Liver (tissue), 9 donors: Measurements from ENCODE around the gene HHIPL1. TPM values are rescaled to one million over a fixed set of nuclear protein-coding genes. Genes with fewer than 3 reads are reported as not detected.

Experiments
- DNase-seq: peaks from one replicate; pipeline ENCODE4 v3.0.0-alpha.2; 2017; ENCODE audit warnings: low spot score
- H3K27ac ChIP-seq, 2 donors: one replicate each; pipeline ENCODE4 v1.7.0; 2013; ENCODE audit warnings: inconsistent platforms in 2 of 2, low read length in 2 of 2, control low read depth in 1 of 2, low read depth in 1 of 2, mild to moderate bottlenecking in 1 of 2
- H3K27me3 ChIP-seq, 4 donors: one replicate each; pipeline versions ENCODE4 v1.6.1 to v1.7.0; 2013; ENCODE audit warnings: low read length in 3 of 4, inconsistent platforms in 1 of 4, mild to moderate bottlenecking in 1 of 4, moderate library complexity in 1 of 4; ENCODE audit not compliant: control insufficient read depth in 4 of 4, insufficient read depth in 4 of 4
- H3K36me3 ChIP-seq, 4 donors: one replicate each; pipeline versions ENCODE4 v1.6.1 to v1.7.0; 2013; ENCODE audit warnings: low read length in 3 of 4, mild to moderate bottlenecking in 3 of 4, low read depth in 1 of 4, moderate library complexity in 1 of 4; ENCODE audit not compliant: control insufficient read depth in 4 of 4, insufficient read depth in 3 of 4
- H3K4me1 ChIP-seq, 4 donors: one replicate each; pipeline versions ENCODE4 v1.6.1 to v1.7.0; 2013; ENCODE audit warnings: low read length in 3 of 4, mild to moderate bottlenecking in 3 of 4, moderate library complexity in 1 of 4; ENCODE audit not compliant: control insufficient read depth in 4 of 4, insufficient read depth in 4 of 4
- H3K4me3 ChIP-seq, 3 donors: one replicate each; pipeline versions ENCODE4 v1.6.1 to v1.7.0; 2013; ENCODE audit warnings: low read length in 3 of 3, control low read depth in 1 of 3, low read depth in 1 of 3, mild to moderate bottlenecking in 1 of 3
- H3K9ac ChIP-seq, 2 donors: one replicate each; pipeline ENCODE4 v1.7.0; 2013; ENCODE audit warnings: low read length in 2 of 2, mild to moderate bottlenecking in 2 of 2, moderate library complexity in 2 of 2, control low read depth in 1 of 2, low read depth in 1 of 2
- H3K9me3 ChIP-seq, 4 donors: one replicate each; pipeline versions ENCODE4 v1.6.1 to v1.7.0; 2013; ENCODE audit warnings: low read length in 3 of 4; ENCODE audit not compliant: control insufficient read depth in 4 of 4
- ATF3 ChIP-seq: IDR thresholded peaks from 2 replicates; pipeline ENCODE4 v1.6.1; 2016; ENCODE audit warnings: antibody characterized with exemption
- EGR1 ChIP-seq, 2 donors: IDR thresholded peaks; 2 replicates each; pipeline ENCODE4 v1.6.1; 2016 to 2018; ENCODE audit warnings: antibody characterized with exemption in 2 of 2, low read depth in 2 of 2
- GABPA ChIP-seq, 2 donors: IDR thresholded peaks in 1 of 2; conservative IDR thresholded peaks in 1 of 2; 2 replicates each; pipeline ENCODE4 v1.6.1; 2016; ENCODE audit warnings: antibody characterized with exemption in 2 of 2, mild to moderate bottlenecking in 1 of 2, moderate library complexity in 1 of 2
- HNF4A ChIP-seq, 2 donors: conservative IDR thresholded peaks; 2 replicates each; pipeline ENCODE4 v1.6.1; 2016; ENCODE audit warnings: antibody characterized with exemption in 2 of 2, mild to moderate bottlenecking in 2 of 2
- JUND ChIP-seq, 2 donors: IDR thresholded peaks; 2 replicates each; pipeline ENCODE4 v1.6.1; 2016; ENCODE audit warnings: antibody characterized with exemption in 2 of 2
- NR2F2 ChIP-seq: IDR thresholded peaks from 2 replicates; pipeline ENCODE4 v1.6.1; 2016; ENCODE audit warnings: antibody characterized with exemption
- RAD21 ChIP-seq, 2 donors: IDR thresholded peaks; 2 replicates each; pipeline ENCODE4 v1.6.1; 2016; ENCODE audit warnings: antibody characterized with exemption in 2 of 2, mild to moderate bottlenecking in 2 of 2
- REST ChIP-seq: IDR thresholded peaks from 2 replicates; pipeline ENCODE4 v1.6.1; 2016; ENCODE audit warnings: antibody characterized with exemption, mild to moderate bottlenecking
- RXRA ChIP-seq, 2 donors: IDR thresholded peaks; 2 replicates each; pipeline ENCODE4 v1.6.1; 2017 to 2018; ENCODE audit warnings: antibody characterized with exemption in 2 of 2, mild to moderate bottlenecking in 1 of 2
- SP1 ChIP-seq: IDR thresholded peaks from 2 replicates; pipeline ENCODE4 v1.6.1; 2018; ENCODE audit warnings: antibody characterized with exemption, mild to moderate bottlenecking
- TAF1 ChIP-seq: conservative IDR thresholded peaks from 2 replicates; pipeline ENCODE4 v1.6.1; 2016; ENCODE audit warnings: antibody characterized with exemption, mild to moderate bottlenecking
- WGBS: extraction: QIAGEN DNeasy Blood & Tissue Kit; methylation state at CpG from one replicate; pipeline ENCODE4 v1.1.7; 2013; 5-methylcytosine and 5-hydroxymethylcytosine counted together
- polyA plus RNA-seq, 2 donors: library from polyadenylated mRNA; stranded (reverse) in 1 of 2; unstranded in 1 of 2; fragments of 200-250 nt in 1 of 2; fragments of >200 nt in 1 of 2; fragmentation: Nextera tagmentation in 1 of 2; extraction: Ambion mirVana in 1 of 2; gene quantifications; one replicate each; pipeline versions ENCODE4 v1.2.1 to v1.2.3, GENCODE V29; 2013 to 2015
- total RNA-seq, 2 donors: library from RNA; depleted of rRNA; stranded (reverse); fragments of >200 nt; gene quantifications; one replicate each; pipeline ENCODE4 v1.2.3, GENCODE V29; 2014
- TF ChIP-seq, protein P1 (sequence below): fragments of 150-350 bp; IDR thresholded peaks from 2 replicates; pipeline ENCODE4 v1.5.1; 2017; ENCODE audit warnings: improper control_type of control experiment, low read depth, low read length; ENCODE audit not compliant: missing input control
- donor health status: healthy.
- donor health status: healthy.
- donor health status: healthy.
- donor health status: healthy.
- donor health status: healthy.

HHIPL1 gene
- total and polyA plus RNA-seq, 4 donors: 0.96 to 1.7 (median 1.0) TPM

DNA sequence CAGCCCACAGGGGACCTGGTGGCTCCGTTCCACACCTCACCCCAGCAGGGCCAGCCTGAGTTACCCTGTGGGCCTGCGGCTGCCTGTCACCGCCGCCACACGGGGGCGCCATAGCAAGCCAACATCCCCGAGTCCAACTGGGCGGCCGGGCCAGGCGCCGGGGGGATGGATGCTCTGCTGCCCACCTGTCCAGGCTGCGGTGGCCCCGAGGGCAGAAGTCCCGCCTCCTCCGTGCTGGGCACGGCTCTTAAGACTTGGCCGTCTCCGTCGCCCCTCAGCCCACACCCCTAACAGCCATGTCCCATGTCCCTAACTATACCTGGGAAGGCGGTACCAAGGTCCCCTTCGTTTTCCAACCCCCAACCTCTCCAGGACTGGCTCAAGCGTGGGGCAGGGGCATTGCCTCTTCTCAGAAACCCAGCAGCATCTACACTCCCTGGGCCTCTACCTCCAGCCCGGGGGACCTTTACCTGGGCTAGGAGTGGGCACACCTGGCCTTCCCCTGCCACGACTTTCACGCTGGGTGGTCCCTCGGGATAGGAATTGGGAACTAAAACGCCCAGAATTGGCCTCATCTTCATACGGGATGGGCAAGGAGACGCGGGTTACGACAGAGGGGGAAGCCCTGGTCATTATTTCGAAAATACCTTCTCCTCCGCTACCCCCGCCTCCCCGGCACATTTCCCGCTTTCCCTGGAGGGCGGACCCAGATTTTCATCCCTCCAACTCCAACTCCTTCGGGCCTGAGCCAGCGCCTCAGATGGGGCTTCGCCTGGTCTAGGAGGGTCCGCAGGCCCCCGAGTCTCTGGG, 38.1 kb downstream of the HHIPL1 start:
- H3K36me3 ChIP-seq: no peaks in the 10 kb centered on the region
- H3K27me3 ChIP-seq: no peaks in the 10 kb centered on the region
- peak overlapping the region; percentile 43 to 98 (median 71) for H3K4me3 ChIP-seq
- H3K27ac ChIP-seq: peak overlapping the region; percentile 88 to 89
- under 1% methylated on average over 42 of the region's 42 CpGs for WGBS
- H3K9me3 ChIP-seq: peaks cover 0 to 3% (median 1%) of the 10 kb centered on the region in 4 donors
- peaks cover 6 to 15% (median 12%) of the 10 kb centered on the region in 4 donors for H3K4me1 ChIP-seq
- DNase-seq: peak; percentile 86
- peak overlapping the region; percentile 37 to 58 for H3K9ac ChIP-seq
- TF ChIP-seq RXRA (IDR thresholded peaks at IDR 0.05) (no peak), NR2F2 (no peak), RAD21 (IDR thresholded peaks at IDR 0.05) (peak; percentile 74 to 84), HNF4A (conservative IDR thresholded peaks at IDR 0.05) (peak in 1 of 2 donors; percentile 6), JUND (IDR thresholded peaks at IDR 0.05) (no peak)
- TF ChIP-seq, protein P1, sequence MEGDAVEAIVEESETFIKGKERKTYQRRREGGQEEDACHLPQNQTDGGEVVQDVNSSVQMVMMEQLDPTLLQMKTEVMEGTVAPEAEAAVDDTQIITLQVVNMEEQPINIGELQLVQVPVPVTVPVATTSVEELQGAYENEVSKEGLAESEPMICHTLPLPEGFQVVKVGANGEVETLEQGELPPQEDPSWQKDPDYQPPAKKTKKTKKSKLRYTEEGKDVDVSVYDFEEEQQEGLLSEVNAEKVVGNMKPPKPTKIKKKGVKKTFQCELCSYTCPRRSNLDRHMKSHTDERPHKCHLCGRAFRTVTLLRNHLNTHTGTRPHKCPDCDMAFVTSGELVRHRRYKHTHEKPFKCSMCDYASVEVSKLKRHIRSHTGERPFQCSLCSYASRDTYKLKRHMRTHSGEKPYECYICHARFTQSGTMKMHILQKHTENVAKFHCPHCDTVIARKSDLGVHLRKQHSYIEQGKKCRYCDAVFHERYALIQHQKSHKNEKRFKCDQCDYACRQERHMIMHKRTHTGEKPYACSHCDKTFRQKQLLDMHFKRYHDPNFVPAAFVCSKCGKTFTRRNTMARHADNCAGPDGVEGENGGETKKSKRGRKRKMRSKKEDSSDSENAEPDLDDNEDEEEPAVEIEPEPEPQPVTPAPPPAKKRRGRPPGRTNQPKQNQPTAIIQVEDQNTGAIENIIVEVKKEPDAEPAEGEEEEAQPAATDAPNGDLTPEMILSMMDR: peak; percentile 86

- peak in 1 of 2 donors; percentile 61 for TF ChIP-seq GABPA (IDR thresholded peaks at IDR 0.05 in 1 of 2, conservative IDR thresholded peaks at IDR 0.05 in 1 of 2)
- TF ChIP-seq SP1: peak; percentile 75
- TF ChIP-seq REST: no peak
- no peak for TF ChIP-seq TAF1
- no peak for TF ChIP-seq ATF3
- TF ChIP-seq HNF4A (conservative IDR thresholded peaks at IDR 0.05): peak; percentile 34 to 37
- TF ChIP-seq EGR1 (IDR thresholded peaks at IDR 0.05; ENCODE audit: low read depth in 2 of 2): no peak
- Histone ChIP-seq H3K9me3 (no peaks in the 10 kb centered on the region), H3K9ac (peak within 1 kb of the TSS; percentile 37 to 58), H3K27me3 (no peaks in the 10 kb centered on the region), H3K4me3 (peak within 1 kb of the TSS; percentile 43 to 98 (median 72)), H3K36me3 (no peaks in the 10 kb centered on the region), H3K27ac (peak within 1 kb of the TSS; percentile 88 to 89), H3K4me1 (peaks cover 6 to 15% (median 12%) of the 10 kb centered on the region in 4 donors)
- WGBS: under 1% methylated on average over 83 of the region's 83 CpGs
- peak; percentile 99 for DNase-seq
Observed at GRCh38 chr14:99683619-99684409, 38.9 kb downstream of the HHIPL1 start, which contains the start of gene CYP46A1. CYP46A1 (plus strand) TSS chr14:99684298; CDS start chr14:99684418, 120 bp downstream.
